GM19238 (cell line): ENCODE results near the gene SETD2.

ENCODE experiments used
- DNase-seq: peaks from one replicate; pipeline ENCODE4 v3.0.0; 2011; ENCODE audit warnings: low spot score; ENCODE audit not compliant: insufficient read length

Gene SETD2

DNA sequence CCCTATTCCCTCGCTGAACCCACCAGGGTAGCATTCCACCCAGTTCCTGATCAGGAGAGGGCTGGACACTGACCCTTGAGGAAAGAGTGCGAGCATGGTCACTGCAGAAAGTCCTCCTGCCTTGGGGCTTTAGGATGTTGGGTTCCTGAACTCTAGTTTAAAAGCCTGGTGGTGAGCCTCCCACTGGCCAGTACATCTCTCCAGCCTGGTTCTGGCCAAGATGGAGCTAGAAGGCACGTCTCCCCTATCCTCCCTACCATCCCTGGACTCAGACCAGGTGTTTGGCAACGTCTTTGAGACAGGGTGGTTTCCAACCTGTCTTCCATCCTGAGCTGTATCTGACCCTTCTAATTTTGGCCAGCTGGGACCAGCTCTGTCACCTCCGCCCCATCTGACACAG, 153.0 kb downstream of the SETD2 start:
- DNase-seq, result no peak

DNA sequence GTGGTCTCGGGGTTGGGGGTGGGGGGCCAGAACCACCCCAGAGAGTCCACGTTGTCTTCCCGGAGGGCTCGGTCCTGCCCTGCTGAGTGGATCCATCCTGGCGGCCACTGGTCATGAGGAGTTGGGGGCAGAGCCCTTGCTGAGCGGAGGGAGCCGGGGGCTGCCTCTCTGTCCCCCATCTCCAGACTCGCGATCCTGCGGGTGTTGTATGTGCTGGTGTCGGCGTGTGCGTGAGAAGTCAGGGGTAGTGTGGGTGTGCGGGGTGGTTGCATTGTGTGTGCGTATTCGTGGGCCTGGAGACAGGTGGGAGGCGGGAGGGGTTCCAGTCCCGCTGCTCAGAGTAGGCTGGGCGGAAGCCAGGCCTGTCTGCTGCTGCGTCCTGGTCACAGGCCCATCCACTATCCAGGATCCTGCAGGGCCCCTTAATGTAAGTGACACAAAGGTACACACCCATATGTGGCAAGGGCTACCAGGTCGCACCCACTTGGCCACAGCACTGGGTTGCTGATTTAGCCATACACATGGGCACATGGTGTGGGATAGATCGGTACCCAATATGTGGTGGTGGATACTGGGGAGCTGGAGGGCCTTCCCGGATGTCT, 153.7 kb downstream of the SETD2 start:
- DNase-seq, result no peak

DNA sequence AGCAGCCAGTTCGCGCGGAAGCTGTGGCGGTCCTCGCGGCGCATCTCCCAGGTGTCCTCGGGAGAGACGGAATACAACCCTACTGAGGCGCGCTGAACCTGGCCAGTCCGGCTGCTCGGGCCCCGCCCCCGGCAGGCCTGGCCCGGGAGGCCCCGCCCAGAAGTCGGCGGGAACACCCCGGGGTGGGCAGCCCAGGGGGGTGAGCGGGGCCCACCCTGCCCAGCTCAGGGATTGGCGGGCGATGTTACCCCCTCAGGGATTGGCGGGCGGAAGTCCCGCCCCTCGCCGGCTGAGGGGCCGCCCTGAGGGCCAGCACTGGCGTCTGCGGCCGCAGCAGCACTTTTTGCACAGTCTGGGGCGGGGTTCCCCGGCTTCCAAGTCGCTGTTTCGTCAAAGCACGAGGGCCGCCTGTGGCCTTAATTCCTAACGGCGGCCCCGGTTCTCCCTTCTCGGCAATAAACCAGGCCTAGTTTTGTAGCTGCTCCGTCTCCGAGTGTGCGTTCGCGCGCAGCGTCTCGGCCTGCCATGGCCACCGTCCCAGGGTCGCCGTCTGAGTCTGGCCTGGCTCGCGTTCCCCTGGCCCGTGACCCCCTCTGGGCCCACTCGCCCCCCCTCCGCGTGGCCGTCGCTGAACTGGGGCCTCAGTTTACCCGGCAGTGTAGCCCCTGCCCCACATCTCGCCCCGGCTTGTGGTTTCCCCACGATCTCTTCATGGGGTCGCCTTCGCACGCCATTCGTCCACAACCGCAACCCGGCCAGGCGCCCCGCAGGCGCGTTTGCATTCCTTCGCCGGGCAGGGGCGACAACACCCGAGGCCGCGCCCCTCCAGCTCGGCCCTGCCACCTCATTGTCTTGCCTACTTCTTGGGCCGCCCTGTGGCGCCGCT, 154.4 kb downstream of the SETD2 start:
- DNase-seq, result peak; percentile 94

DNA sequence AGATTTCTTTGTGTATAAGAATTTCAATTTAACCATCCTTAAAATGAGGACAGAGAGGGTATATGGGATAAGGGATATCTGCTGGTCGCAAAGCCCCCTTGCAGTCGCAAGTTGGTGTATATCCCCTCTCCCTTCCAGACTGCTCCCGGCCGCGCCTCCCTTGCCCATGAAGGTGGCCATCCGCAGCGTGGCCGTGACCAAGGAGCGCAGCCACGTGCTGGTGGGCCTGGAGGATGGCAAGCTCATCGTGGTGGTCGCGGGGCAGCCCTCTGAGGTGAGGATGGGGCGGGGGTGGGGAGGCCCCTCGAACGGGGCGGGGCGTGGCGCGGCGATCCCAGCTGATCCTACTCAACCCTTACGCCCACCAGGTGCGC, 155.1 kb downstream of the SETD2 start:
- no peak for DNase-seq

DNA sequence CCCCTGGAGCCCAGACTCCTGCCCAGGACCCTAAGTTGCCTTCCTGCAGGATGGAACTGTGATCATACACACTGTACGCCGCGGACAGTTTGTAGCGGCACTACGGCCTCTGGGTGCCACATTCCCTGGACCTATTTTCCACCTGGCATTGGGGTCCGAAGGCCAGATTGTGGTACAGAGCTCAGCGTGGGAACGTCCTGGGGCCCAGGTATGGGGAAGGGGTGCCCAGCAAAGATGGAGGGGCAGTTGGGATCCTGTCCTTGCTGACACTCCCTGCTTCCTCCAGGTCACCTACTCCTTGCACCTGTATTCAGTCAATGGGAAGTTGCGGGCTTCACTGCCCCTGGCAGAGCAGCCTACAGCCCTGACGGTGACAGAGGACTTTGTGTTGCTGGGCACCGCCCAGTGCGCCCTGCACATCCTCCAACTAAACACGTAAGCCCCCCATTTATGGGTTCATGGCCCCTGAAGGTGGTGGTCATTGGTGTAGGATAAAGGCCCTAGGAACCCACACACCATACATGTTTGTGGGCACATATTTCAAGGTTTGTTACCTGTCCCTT, 155.6 kb downstream of the SETD2 start:
- no peak for DNase-seq

DNA sequence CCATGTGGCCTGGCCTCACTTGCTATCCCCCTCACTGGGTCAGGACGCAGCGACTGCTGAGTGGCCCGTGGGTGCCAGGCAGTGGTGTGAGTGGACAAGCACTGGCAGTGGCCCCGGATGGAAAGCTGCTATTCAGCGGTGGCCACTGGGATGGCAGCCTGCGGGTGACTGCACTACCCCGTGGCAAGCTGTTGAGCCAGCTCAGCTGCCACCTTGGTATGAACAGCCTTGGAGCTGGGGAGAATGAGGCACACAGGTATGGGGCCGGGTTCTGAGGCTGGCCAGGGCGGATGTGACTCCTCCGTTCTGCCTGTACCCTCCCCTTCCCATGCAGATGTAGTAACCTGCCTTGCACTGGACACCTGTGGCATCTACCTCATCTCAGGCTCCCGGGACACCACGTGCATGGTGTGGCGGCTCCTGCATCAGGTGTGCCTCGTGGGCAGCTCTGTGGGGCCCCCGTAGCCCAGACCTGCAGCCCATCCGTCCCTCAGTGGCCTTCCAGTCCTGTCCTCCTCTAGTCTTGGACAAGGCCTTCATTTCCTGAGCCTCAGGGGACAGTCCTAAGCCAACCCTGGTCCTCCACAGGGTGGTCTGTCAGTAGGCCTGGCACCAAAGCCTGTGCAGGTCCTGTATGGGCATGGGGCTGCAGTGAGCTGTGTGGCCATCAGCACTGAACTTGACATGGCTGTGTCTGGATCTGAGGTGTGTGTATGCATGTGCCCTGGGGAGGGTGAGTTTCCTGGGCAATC, 156.3 kb downstream of the SETD2 start:
- DNase-seq, result no peak

DNA sequence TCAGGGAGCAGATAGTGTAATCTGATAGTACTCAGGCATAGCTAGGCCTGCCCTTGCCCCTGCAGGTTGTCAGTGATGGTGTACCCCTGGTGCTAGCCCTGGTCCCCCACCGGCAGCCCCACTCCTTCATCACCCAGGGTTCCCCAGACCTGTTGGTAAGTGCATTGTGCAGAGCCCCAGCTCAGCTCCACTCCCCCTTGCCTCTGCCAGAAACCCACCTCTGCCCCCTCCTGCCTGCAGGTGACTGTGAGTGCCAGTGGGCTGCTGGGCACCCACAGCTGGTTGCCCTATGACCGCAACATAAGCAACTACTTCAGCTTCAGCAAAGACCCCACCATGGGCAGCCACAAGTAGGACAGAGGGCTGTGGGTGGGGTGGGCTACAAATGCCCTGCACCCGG, 156.9 kb downstream of the SETD2 start:
- no peak for DNase-seq

DNA sequence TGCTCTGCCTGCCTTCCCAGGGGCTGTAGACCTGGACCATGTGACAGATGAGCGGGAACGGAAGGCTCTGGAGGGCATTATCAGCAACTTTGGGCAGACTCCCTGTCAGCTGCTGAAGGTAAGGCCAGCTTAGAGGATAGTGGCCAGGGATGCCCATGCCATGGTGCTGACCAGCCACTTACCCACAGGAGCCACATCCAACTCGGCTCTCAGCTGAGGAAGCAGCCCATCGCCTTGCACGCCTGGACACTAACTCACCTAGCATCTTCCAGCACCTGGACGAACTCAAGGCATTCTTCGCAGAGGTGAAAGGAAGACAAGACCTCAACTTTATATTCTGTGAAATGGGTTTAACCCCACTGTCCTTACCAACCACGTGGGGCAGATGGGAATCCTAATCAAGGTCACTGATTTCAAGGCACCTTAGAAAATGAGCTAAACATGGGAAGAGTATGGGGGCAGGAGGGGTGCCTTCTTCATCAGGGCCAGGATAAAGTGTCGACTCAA, 157.7 kb downstream of the SETD2 start:
- no peak for DNase-seq

DNA sequence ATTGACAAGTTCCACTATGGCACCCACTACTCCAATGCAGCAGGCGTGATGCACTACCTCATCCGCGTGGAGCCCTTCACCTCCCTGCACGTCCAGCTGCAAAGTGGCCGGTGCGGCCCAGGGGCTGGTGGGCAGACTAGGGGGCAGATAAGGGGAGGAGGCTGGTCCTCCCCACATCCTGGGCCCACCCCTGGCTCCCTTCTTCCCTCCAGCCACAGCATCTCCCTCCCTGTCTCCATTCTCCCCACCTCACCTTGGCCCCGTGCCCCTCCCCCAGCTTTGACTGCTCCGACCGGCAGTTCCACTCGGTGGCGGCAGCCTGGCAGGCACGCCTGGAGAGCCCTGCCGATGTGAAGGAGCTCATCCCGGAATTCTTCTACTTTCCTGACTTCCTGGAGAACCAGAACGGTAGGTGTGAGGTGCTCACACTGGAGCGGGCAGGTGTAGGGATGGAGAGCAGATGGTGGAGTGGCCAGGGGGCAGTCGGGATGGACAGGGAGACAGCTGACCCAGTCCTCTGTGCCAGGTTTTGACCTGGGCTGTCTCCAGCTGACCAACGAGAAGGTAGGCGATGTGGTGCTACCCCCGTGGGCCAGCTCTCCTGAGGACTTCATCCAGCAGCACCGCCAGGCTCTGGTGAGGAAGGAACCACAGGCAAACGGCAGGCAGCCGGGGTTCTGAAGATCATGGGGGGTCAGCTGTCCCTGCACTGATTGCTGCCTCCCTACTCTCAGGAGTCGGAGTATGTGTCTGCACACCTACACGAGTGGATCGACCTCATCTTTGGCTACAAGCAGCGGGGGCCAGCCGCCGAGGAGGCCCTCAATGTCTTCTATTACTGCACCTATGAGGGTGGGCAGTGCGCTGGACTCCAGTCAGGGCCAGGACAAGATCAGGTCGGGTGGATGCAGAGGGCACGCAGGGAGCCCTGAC, 158.4 kb downstream of the SETD2 start:
- no peak for DNase-seq

DNA sequence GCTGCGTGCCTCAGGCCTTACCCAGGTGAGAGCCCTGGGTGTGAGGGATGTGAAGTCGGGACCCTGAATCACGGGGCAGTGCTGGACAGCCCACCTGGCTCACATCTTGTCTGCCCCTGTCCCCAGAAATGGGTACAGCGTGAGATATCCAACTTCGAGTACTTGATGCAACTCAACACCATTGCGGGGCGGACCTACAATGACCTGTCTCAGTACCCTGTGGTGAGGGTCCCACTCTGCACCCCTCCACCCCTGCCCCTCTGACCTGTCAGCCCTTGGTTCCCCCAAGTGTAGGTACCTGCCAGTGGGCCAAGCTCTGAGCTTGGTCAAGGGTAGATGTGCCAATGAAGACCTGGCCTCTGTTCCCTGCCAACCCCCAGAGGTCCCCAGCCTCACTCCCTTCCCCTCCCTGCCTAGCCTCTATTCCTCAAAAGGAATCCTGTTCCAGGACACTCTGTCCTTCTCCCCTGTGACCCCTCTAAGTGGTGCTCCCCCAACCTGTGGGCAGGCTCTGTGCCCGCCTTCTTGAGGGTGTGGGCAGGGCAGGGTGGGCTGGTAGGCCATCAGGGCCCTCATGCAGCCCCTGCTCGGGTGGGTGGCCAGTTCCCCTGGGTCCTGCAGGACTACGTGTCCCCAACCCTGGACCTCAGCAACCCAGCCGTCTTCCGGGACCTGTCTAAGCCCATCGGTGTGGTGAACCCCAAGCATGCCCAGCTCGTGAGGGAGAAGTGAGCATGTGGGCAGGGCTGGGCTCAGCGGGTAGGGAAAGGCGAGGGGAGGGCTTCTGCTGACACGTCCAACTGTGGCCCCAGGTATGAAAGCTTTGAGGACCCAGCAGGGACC, 159.3 kb downstream of the SETD2 start:
- DNase-seq, result no peak

DNA sequence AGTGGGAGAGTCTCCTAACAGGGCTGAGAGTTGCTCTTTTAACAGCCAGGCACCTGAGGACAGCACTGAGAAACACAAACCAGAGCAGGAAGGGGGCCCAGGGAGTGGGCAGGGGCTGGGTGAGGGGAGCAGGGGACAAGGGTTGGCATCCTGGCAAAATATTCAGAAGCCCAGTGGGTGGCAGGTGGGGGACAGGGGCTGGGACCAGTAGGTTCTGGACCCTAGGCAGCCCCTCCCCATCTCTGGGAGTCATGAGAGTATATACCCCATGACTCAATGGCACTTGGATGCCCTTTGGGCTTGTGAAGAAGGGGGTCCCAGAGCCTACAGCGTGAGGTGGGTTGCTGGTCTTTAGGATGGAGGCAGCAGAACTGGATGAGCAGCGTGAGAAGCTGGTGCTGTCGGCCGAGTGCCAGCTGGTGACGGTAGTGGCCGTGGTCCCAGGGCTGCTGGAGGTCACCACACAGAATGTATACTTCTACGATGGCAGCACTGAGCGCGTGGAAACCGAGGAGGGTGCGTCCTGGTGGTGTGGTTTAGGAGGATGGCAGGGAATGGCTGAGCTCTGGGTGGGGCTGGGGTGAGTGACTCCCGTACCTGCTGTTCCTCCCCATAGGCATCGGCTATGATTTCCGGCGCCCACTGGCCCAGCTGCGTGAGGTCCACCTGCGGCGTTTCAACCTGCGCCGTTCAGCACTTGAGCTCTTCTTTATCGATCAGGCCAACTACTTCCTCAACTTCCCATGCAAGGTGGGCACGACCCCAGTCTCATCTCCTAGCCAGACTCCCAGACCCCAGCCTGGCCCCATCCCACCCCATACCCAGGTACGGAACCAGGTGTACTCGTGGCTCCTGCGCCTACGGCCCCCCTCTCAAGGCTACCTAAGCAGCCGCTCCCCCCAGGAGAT, 160.2 kb downstream of the SETD2 start:
- DNase-seq, result no peak

DNA sequence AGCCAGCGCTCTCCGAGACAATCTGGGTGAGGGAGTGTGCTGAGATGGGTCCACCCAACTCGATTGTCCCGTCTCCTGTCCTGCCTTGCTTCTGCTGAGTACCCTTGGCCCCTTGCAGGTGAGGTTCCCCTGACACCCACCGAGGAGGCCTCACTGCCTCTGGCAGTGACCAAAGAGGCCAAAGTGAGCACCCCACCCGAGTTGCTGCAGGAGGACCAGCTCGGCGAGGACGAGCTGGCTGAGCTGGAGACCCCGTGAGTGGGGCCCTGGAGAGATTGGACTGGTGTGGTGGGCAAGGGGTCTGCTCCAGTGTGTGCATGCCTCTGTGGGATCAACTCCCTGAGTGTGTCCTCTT, 160.9 kb downstream of the SETD2 start:
- no peak for DNase-seq

DNA sequence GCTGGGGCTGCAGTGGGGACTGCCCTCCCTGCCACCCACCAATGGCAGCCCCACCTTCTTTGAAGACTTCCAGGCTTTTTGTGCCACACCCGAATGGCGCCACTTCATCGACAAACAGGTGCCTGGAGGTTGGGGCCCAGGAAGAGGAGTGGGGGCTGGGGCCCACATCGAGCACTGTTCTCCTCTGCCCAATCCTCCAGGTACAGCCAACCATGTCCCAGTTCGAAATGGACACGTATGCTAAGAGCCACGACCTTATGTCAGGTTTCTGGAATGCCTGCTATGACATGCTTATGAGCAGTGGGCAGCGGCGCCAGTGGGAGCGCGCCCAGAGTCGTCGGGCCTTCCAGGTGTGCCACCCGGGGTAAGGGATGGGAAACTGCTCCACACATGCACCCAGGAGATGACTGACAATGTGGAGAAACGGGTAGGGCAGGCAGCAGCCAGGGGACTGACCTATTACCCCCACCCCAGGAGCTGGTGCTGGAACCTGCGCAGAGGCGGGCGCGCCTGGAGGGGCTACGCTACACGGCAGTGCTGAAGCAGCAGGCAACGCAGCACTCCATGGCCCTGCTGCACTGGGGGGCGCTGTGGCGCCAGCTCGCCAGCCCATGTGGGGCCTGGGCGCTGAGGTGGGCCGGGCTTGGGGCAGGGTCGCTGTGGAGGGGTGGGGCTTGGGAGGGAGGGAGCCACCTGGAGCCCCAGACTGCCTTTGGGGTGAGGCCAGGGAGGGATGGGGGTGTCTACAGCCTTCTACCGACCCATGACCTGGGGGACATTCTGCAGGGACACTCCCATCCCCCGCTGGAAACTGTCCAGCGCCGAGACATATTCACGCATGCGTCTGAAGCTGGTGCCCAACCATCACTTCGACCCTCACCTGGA, 161.5 kb downstream of the SETD2 start:
- DNase-seq, result no peak

DNA sequence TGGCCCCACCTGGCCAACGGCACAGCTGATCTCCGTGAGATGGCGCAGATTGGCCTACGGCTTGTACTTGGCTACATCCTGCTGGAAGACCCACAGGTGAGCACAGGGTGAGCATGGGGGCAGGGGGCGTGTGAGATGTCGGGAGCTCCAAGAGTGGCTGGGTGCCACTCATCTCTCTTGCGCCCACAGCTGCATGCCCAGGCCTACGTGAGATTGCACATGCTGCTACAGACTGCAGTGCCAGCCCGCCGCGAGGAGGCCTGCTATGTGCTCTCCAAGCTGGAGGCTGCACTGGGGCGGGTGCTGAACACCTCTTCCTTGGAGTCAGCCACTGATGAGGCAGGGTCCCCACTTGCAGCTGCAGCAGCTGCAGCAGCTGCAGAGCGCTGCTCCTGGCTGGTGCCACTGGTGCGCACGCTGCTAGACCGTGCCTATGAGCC, 162.2 kb downstream of the SETD2 start:
- no peak for DNase-seq

DNA sequence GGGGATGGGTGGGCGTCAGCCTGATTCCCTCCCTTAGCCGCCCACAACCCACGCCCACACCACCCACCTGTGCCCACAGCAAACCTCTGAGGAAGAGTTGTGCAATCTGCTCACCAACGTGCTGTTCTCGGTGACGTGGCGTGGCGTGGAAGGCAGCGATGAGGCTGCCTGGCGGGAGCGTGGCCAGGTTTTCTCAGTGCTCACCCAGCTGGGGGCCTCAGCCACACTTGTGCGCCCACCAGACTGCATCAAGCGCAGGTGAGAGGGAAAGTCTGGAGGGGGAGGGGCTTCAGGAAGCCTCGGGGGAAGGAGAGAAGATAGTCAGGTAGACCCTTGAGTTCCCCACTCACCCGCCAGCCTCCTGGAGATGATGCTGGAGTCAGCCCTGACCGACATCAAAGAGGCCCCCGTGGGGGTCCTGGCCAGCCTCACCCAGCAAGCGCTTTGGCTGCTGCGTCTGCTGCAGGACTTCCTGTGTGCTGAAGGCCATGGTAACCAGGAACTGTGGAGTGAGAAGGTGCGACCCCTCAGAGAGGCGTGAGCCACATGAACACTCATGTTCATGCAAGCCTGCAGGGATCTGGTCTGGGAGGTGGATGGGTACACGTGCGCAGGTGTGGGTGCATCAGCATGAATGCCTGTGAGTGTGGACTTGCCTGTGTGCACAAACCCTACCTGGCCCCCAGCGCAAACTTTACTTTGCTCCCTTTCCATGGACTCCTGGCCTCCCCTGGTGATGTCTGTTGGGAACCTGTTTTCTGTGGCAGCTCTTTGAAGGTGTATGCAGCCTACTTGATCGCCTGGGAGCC, 162.8 kb downstream of the SETD2 start:
- DNase-seq, result no peak

DNA sequence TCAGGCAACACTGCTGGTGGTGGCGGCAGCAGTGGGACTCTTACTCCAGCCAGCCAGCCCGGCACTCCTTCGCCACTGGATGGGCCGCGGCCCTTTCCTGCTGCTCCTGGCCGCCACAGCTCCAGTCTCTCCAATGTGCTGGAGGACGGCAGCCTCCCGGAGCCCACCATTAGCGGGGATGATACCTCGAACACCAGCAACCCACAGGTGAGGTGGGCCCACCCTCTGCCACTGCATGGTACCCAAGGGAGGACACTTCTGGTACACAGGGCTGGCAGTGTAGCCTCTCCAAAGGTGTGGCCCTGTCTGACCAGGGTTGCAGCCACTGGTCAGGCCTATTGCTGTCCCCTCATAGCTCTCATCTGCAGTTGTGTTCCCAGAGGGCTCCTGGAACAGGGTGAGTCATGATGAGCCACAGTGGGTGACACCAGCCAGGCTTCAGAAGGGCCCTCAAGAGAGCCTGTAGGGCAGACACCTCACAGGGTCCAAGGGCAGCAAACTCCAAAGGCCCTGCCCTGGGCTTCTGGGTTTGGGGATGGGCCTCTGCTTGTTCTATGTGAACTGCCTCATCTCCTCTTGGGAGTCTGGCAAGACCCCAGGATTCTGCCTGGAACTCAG, 163.6 kb downstream of the SETD2 start:
- DNase-seq, result no peak
